Measurements from ENCODE around the gene ARHGAP15. TPM values are rescaled to one million over a fixed set of nuclear protein-coding genes. Genes with fewer than 3 reads are reported as not detected.

ARHGAP15 gene
- total and polyA plus RNA-seq, 2 donors from 2014 or later = 5.7 to 23.1 TPM

DNA sequence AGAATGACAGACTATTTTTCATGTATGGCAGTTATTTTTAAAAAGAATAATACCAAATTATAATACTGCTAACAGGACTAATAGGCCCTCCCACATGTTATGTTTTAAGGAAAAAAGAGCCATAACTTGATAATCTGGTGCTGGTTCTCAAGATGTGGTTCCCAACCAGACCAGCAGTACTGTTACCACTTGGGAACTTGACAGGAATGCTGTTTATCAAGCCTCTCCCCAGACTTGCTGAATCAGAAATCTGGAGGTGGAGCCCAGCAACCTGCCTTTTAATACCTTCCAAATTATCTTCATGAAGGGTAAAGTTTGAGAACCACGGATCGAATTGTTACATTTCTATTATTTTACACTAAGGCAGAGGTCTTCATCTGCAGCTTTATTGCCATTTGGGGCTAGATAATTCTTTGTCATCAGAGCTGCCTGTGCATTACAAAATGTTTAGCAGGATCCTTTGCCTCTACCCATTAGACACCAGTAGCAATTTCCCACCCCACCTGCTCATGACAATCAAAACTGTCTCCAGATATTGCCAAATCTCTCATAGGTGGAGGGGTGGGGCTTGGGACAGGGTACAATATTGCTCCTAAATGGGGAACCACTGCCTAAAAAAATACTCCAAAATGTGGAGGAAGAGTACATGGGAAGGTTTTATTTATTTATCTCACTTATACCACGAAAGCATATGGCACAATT lies 629.6 kb downstream of the ARHGAP15 start:
- FAIRE-seq = no peak
- H3K4me3 ChIP-seq (ENCODE audit: low read length in 3 of 3) = no peak overlapping the region

DNA sequence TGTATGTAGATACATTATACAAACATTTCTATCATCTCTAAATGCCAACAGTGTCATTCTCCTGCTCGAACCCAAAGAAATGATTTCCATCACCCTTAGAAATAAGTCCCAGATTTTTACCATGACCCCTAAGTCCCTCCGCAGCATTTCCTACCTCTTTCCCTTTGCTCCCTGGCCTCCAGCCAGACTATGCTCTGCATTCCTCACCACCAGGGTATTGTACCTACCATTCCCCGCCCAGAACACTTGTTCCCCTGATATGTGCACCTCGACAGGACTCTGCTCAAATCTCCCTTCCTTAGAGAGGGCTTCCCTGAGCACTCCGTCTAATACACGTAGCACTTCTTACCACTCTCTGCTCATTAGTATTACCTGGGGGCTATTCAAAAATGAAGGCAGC lies 630.2 kb downstream of the ARHGAP15 start:
- no peaks in the 10 kb centered on the region for H3K9me3 ChIP-seq (ENCODE audit: control insufficient read depth in 2 of 3, insufficient read depth in 1 of 3, low read length in 3 of 3)
- H3K27ac ChIP-seq (ENCODE audit: low read depth in 2 of 2, low read length in 2 of 2) = no peak overlapping the region
- FAIRE-seq (no peak), DNase-seq (no peak)
- intact Hi-C loops (cut with DNase I) = no loop called here
- peak; percentile 3 for TF ChIP-seq CTCF (IDR thresholded peaks at IDR 0.05; ENCODE audit: borderline replicate concordance, extremely low read depth, insufficient read depth)
- no peak overlapping the region for H3K9ac ChIP-seq (ENCODE audit: low read length in 3 of 3)
- no peaks in the 10 kb centered on the region for H3K27me3 ChIP-seq (ENCODE audit: control insufficient read depth, insufficient read depth, low read length)
- H3K4me1 ChIP-seq (ENCODE audit: control insufficient read depth in 2 of 3, insufficient read depth in 2 of 3, low read depth in 1 of 3, low read length in 3 of 3) = peaks cover 0 to 4% (median 0%) of the 10 kb centered on the region in 3 donors
- H3K4me3 ChIP-seq (ENCODE audit: low read length in 3 of 3) = no peak overlapping the region
- H3K36me3 ChIP-seq (ENCODE audit: control insufficient read depth in 2 of 3, insufficient read depth in 3 of 3, low read length in 3 of 3) = no peaks in the 10 kb centered on the region

More for the DNA sequence above, 629.6 kb downstream of the ARHGAP15 start:
- Histone ChIP-seq H3K27me3 (ENCODE audit: control insufficient read depth, insufficient read depth, low read length) (no peaks in the 10 kb centered on the region), H3K9me3 (ENCODE audit: control insufficient read depth in 2 of 3, insufficient read depth in 1 of 3, low read length in 3 of 3) (no peaks in the 10 kb centered on the region), H3K27ac (ENCODE audit: low read depth in 2 of 2, low read length in 2 of 2) (no peak overlapping the region), H3K36me3 (ENCODE audit: control insufficient read depth in 2 of 3, insufficient read depth in 3 of 3, low read length in 3 of 3) (no peaks in the 10 kb centered on the region), H3K9ac (ENCODE audit: low read length in 3 of 3) (no peak overlapping the region), H3K4me1 (ENCODE audit: control insufficient read depth in 2 of 3, insufficient read depth in 2 of 3, low read depth in 1 of 3, low read length in 3 of 3) (no peaks in the 10 kb centered on the region)
- no peak for DNase-seq
- TF ChIP-seq CTCF (IDR thresholded peaks at IDR 0.05; ENCODE audit: borderline replicate concordance, extremely low read depth, insufficient read depth) = no peak
- intact Hi-C loops (cut with DNase I) = no loop called here

- no peak for FAIRE-seq
- Histone ChIP-seq H3K36me3 (ENCODE audit: control insufficient read depth in 2 of 3, insufficient read depth in 3 of 3, low read length in 3 of 3) (no peaks in the 10 kb centered on the region), H3K4me3 (ENCODE audit: low read length in 3 of 3) (no peak overlapping the region), H3K9me3 (ENCODE audit: control insufficient read depth in 2 of 3, insufficient read depth in 1 of 3, low read length in 3 of 3) (no peaks in the 10 kb centered on the region), H3K4me1 (ENCODE audit: control insufficient read depth in 2 of 3, insufficient read depth in 2 of 3, low read depth in 1 of 3, low read length in 3 of 3) (peaks cover 0 to 4% (median 0%) of the 10 kb centered on the region in 3 donors), H3K9ac (ENCODE audit: low read length in 3 of 3) (no peak overlapping the region), H3K27ac (ENCODE audit: low read depth in 2 of 2, low read length in 2 of 2) (no peak overlapping the region), H3K27me3 (ENCODE audit: control insufficient read depth, insufficient read depth, low read length) (no peaks in the 10 kb centered on the region)
- no peak for DNase-seq
- no peak for TF ChIP-seq CTCF (IDR thresholded peaks at IDR 0.05; ENCODE audit: borderline replicate concordance, extremely low read depth, insufficient read depth)
- intact Hi-C loops (cut with DNase I) = no loop called here
Observed at GRCh38 chr2:143762176-143762928, 633.1 kb downstream of the ARHGAP15 start.

Data from kidney (tissue), 14 donors.